ENCODE data around the gene TRIM17. TPM values are rescaled to one million over a fixed set of nuclear protein-coding genes. Genes with fewer than 3 reads are reported as not detected.

TRIM17 gene
- total and polyA plus RNA-seq, 2 of the 13 experiments (the other 11 are each of a cell fraction or from before 2014, with no cell fraction given), result 0.32 to 0.64 TPM

GRCh38 chr1:228416217-228416933, at the start of gene TRIM17 (continued):
- no peak for TF ChIP-seq ZNF569 (CRISPR knock-in tag; IDR thresholded peaks at IDR 0.05; ENCODE audit: borderline replicate concordance)
- TF ChIP-seq PHF8 (CRISPR knock-in tag; IDR thresholded peaks at IDR 0.05), result 0 out of 2 replicates have a peak, but pooled peaks have one; percentile 41
- no peak for TF ChIP-seq ZNF749 (CRISPR knock-in tag; IDR thresholded peaks at IDR 0.05; ENCODE audit: borderline replicate concordance)
- no peak for TF ChIP-seq MBNL3 (CRISPR knock-in tag; conservative IDR thresholded peaks at IDR 0.05)
- no peak for TF ChIP-seq KAT2B (IDR thresholded peaks at IDR 0.05; ENCODE audit: borderline replicate concordance, low read depth, low read length)
- TF ChIP-seq ZBTB26 (CRISPR knock-in tag; IDR thresholded peaks at IDR 0.05; ENCODE audit: borderline replicate concordance), result no peak
- no peak for TF ChIP-seq FOXM1 (CRISPR knock-in tag; IDR thresholded peaks at IDR 0.05)
- peak; percentile 17 for TF ChIP-seq SRSF1 (optimal IDR thresholded peaks at IDR 0.05; ENCODE audit: low read depth, low read length)
- TF ChIP-seq, protein P1, sequence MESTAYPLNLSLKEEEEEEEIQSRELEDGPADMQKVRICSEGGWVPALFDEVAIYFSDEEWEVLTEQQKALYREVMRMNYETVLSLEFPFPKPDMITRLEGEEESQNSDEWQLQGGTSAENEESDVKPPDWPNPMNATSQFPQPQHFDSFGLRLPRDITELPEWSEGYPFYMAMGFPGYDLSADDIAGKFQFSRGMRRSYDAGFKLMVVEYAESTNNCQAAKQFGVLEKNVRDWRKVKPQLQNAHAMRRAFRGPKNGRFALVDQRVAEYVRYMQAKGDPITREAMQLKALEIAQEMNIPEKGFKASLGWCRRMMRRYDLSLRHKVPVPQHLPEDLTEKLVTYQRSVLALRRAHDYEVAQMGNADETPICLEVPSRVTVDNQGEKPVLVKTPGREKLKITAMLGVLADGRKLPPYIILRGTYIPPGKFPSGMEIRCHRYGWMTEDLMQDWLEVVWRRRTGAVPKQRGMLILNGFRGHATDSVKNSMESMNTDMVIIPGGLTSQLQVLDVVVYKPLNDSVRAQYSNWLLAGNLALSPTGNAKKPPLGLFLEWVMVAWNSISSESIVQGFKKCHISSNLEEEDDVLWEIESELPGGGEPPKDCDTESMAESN (CRISPR knock-in tag; conservative IDR thresholded peaks at IDR 0.05), result 0 out of 2 replicates have a peak, but pooled peaks have one; percentile 29
- TF ChIP-seq, protein P2, sequence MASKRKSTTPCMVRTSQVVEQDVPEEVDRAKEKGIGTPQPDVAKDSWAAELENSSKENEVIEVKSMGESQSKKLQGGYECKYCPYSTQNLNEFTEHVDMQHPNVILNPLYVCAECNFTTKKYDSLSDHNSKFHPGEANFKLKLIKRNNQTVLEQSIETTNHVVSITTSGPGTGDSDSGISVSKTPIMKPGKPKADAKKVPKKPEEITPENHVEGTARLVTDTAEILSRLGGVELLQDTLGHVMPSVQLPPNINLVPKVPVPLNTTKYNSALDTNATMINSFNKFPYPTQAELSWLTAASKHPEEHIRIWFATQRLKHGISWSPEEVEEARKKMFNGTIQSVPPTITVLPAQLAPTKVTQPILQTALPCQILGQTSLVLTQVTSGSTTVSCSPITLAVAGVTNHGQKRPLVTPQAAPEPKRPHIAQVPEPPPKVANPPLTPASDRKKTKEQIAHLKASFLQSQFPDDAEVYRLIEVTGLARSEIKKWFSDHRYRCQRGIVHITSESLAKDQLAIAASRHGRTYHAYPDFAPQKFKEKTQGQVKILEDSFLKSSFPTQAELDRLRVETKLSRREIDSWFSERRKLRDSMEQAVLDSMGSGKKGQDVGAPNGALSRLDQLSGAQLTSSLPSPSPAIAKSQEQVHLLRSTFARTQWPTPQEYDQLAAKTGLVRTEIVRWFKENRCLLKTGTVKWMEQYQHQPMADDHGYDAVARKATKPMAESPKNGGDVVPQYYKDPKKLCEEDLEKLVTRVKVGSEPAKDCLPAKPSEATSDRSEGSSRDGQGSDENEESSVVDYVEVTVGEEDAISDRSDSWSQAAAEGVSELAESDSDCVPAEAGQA (IDR thresholded peaks at IDR 0.05; ENCODE audit: low read depth), result no peak
- TF ChIP-seq, protein P2 (CRISPR knock-in tag; IDR thresholded peaks at IDR 0.05; ENCODE audit: borderline replicate concordance), result no peak
- TF ChIP-seq POLR2AphosphoS2 (IDR thresholded peaks at IDR 0.05; ENCODE audit: low read depth, low read length), result no peak
- 0 out of 2 replicates have a peak, but pooled peaks have one; percentile 50 for TF ChIP-seq LBX2 (CRISPR knock-in tag; IDR thresholded peaks at IDR 0.05; ENCODE audit: borderline replicate concordance)
- no peak for TF ChIP-seq SRY (CRISPR knock-in tag; IDR thresholded peaks at IDR 0.05)
- no peak for TF ChIP-seq CENPT (CRISPR knock-in tag; IDR thresholded peaks at IDR 0.05; ENCODE audit: low read depth)
- no peak for TF ChIP-seq ZNF670 (CRISPR knock-in tag; IDR thresholded peaks at IDR 0.05; ENCODE audit: borderline replicate concordance)
